Measurements from ENCODE around the gene RPL10. TPM values are rescaled to one million over a fixed set of nuclear protein-coding genes. Genes with fewer than 3 reads are reported as not detected.

Gene RPL10
- total and polyA plus RNA-seq, 4 donors, result 2,479 to 4,258 (median 3,622) TPM

DNA sequence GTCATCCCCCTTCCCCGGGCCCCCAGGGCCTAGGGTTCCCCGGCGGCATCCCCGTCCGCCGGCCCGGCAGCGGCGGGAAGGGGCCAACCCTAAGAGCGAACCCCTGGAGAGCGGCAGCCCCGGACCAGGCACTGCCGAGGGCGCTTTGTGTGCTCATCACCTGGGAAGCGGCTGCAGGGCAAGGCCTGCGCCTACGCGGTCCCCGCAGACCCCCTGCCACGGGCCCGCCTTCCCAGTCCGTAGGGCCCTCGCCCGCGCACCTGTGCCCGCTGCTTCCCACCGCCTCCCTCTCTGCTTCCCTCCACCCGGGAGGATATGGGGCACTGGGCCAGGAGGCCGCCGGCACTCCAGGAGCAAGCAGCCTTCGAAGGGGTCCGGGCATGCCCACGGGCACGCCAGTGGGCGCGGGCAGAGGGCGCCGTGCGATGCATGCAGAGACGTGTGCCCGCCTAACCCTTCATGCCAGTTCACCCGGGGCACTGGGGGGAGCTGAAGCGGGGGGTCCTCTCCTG is 26.3 kb upstream of the RPL10 start:
- Histone ChIP-seq H3K36me3 (ENCODE audit: control insufficient read depth in 4 of 4, insufficient read depth in 4 of 4, low read length in 4 of 4) (peaks cover 0 to 13% (median 7%) of the 10 kb centered on the region in 4 donors), H3K27ac (ENCODE audit: low read depth in 1 of 2, low read length in 1 of 2) (peak overlapping the region; percentile 57 to 87), H3K4me1 (ENCODE audit: control insufficient read depth in 5 of 5, insufficient read depth in 5 of 5, low read length in 5 of 5) (peaks cover 0 to 24% (median 2%) of the 10 kb centered on the region in 5 donors), H3K27me3 (ENCODE audit: control insufficient read depth in 3 of 3, insufficient read depth in 3 of 3, low read length in 2 of 3) (no peaks in the 10 kb centered on the region), H3K9me3 (ENCODE audit: control insufficient read depth in 4 of 4, insufficient read depth in 3 of 4, low read length in 3 of 4) (peaks cover 0 to 6% (median 0%) of the 10 kb centered on the region in 4 donors), H3K4me3 (no peak overlapping the region), H3K9ac (ENCODE audit: insufficient read depth in 1 of 2, low read length in 2 of 2) (no peak overlapping the region)
- DNase-seq (no peak), ATAC-seq (ENCODE audit: insufficient read depth, low FRiP score) (no peak)
- TF ChIP-seq, protein P1, sequence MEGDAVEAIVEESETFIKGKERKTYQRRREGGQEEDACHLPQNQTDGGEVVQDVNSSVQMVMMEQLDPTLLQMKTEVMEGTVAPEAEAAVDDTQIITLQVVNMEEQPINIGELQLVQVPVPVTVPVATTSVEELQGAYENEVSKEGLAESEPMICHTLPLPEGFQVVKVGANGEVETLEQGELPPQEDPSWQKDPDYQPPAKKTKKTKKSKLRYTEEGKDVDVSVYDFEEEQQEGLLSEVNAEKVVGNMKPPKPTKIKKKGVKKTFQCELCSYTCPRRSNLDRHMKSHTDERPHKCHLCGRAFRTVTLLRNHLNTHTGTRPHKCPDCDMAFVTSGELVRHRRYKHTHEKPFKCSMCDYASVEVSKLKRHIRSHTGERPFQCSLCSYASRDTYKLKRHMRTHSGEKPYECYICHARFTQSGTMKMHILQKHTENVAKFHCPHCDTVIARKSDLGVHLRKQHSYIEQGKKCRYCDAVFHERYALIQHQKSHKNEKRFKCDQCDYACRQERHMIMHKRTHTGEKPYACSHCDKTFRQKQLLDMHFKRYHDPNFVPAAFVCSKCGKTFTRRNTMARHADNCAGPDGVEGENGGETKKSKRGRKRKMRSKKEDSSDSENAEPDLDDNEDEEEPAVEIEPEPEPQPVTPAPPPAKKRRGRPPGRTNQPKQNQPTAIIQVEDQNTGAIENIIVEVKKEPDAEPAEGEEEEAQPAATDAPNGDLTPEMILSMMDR (IDR thresholded peaks at IDR 0.05; ENCODE audit: control extremely low read depth, extremely low read depth), result no peak
- 4 to 42% methylated on average over 26 to 43 of the region's 43 CpGs for WGBS, 2 donors

DNA sequence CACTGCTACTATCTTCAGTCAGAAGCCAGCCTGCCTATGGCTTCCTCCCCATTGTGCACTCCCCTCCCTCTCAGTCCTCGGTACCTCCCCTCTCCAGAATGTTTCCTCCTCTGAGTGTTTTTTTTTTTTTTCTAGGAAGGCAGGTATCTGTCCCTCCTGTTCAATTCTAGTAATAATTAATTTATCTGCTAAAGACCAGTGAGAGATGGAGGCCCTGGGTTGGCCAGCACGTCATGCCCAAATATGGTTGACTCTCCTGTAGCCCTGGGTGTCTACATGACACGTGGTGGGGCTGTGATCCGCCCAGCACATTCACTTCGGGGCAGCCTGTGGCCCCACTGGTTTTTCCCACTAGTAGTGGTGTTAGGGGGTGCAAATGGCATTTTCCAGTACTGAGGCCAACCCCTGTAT is 25.6 kb upstream of the RPL10 start:
- DNase-seq, result no peak
- TF ChIP-seq, protein P1 (IDR thresholded peaks at IDR 0.05; ENCODE audit: control extremely low read depth, extremely low read depth), result no peak
- Histone ChIP-seq H3K4me3 (no peak overlapping the region), H3K9me3 (ENCODE audit: control insufficient read depth in 4 of 4, insufficient read depth in 3 of 4, low read length in 3 of 4) (peaks cover 0 to 6% (median 0%) of the 10 kb centered on the region in 4 donors), H3K27ac (ENCODE audit: low read depth in 1 of 2, low read length in 1 of 2) (peak overlapping the region in 1 of 2 donors; percentile 87), H3K9ac (ENCODE audit: insufficient read depth in 1 of 2, low read length in 2 of 2) (no peak overlapping the region), H3K4me1 (ENCODE audit: control insufficient read depth in 5 of 5, insufficient read depth in 5 of 5, low read length in 5 of 5) (peaks cover 0 to 28% (median 2%) of the 10 kb centered on the region in 5 donors), H3K36me3 (ENCODE audit: control insufficient read depth in 4 of 4, insufficient read depth in 4 of 4, low read length in 4 of 4) (peaks cover 0 to 11% (median under 1%) of the 10 kb centered on the region in 4 donors), H3K27me3 (ENCODE audit: control insufficient read depth in 3 of 3, insufficient read depth in 3 of 3, low read length in 2 of 3) (no peaks in the 10 kb centered on the region)
- 32 to 46% methylated on average over 5 of the region's 5 CpGs for WGBS, 2 donors
- no peak for ATAC-seq (ENCODE audit: insufficient read depth, low FRiP score)

DNA sequence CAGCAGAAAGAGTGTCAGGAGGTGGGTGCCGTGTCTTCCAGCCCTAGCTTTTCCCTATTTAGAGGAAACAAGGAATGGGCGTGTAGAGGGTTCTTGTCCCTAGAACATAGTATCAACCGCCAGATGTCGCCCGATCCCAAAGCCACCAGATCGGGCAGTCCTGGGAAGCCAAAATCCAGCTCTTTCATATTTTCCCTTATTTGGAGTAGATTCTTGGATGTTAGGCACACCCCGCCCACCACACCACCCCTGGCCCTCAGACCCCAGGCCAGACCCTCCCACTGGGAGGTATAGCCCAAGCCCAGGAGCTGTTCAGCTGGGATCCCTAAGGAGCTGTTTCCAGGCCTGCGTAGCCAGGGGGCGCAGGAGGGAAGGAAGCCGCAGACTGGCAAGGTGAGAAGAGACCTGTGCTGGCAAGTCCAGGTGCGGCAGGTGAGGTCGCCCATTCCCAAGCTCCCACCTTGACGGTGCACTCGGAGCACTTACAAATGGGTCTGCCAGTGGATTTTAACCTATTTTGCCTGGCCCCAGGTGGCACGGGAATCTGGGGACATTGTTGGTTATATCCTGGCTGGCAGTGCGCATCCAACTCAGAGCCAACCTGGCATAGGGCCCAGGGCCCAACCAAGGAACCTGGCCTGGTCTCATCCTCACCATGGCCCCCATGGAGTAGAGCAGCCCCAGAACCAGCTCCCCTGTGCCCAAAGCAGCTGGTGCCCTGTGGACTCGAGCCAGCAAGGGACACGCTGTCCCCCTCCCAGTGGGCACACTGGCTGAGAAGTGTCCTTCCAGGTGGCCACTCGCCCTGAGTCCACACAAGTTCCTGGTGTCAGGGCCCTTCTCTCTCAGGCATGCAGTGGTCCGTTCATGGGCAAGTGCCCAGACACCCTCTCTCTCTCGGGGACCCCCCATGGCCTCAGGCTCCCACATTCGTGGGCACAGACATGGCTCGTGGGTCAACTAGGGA is 24.6 kb upstream of the RPL10 start:
- Histone ChIP-seq H3K36me3 (ENCODE audit: control insufficient read depth in 4 of 4, insufficient read depth in 4 of 4, low read length in 4 of 4) (peaks cover 0 to 7% (median 0%) of the 10 kb centered on the region in 4 donors), H3K9ac (ENCODE audit: insufficient read depth in 1 of 2, low read length in 2 of 2) (peak overlapping the region in 1 of 2 donors; percentile 42), H3K4me3 (peak overlapping the region; percentile 6), H3K9me3 (ENCODE audit: control insufficient read depth in 4 of 4, insufficient read depth in 3 of 4, low read length in 3 of 4) (peaks cover 0 to 6% (median 0%) of the 10 kb centered on the region in 4 donors), H3K4me1 (ENCODE audit: control insufficient read depth in 5 of 5, insufficient read depth in 5 of 5, low read length in 5 of 5) (peaks cover 0 to 20% (median 4%) of the 10 kb centered on the region in 5 donors), H3K27ac (ENCODE audit: low read depth in 1 of 2, low read length in 1 of 2) (peak overlapping the region; percentile 23 to 68), H3K27me3 (ENCODE audit: control insufficient read depth in 3 of 3, insufficient read depth in 3 of 3, low read length in 2 of 3) (no peaks in the 10 kb centered on the region)
- WGBS, 2 donors, result 20 to 51% methylated on average over 17 to 23 of the region's 23 CpGs
- ATAC-seq (ENCODE audit: insufficient read depth, low FRiP score), result no peak
- peak; percentile 84 to 90 (median 90) for DNase-seq
- TF ChIP-seq, protein P1 (IDR thresholded peaks at IDR 0.05; ENCODE audit: control extremely low read depth, extremely low read depth), result peak; percentile 0

Measured in lung (tissue), 12 donors.